OCI-M1 (cell line): ENCODE measurements around the gene FBXO36.

Source experiments
- DNase-seq: peaks from one replicate; lab custom pipeline; 2025; lab: John Stamatoyannopoulos, UW

The FBXO36 gene

GRCh38 chr2:230050136-230050535 is 127.8 kb downstream of the FBXO36 start:
- DNase-seq: no peak

DNA sequence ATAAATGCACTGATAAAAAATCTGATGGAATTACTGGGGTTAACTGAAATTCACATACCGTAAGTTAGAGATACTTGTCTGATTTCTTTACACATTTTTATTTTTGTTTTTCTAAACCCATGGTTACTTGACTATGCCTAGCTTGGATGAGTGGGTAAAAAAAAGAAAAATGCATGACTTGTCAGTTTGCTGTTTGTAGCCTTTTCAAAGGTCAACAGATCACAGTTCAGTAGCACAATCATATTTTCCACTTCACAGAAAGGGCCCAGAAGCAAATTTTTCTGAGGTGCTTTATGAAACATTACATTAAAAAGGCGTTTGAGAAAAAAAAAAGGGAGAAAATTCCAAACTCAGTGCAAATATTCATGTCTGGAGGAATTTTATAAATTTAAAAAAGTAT is 130.0 kb downstream of the FBXO36 start:
- DNase-seq: peak; percentile 17

DNA sequence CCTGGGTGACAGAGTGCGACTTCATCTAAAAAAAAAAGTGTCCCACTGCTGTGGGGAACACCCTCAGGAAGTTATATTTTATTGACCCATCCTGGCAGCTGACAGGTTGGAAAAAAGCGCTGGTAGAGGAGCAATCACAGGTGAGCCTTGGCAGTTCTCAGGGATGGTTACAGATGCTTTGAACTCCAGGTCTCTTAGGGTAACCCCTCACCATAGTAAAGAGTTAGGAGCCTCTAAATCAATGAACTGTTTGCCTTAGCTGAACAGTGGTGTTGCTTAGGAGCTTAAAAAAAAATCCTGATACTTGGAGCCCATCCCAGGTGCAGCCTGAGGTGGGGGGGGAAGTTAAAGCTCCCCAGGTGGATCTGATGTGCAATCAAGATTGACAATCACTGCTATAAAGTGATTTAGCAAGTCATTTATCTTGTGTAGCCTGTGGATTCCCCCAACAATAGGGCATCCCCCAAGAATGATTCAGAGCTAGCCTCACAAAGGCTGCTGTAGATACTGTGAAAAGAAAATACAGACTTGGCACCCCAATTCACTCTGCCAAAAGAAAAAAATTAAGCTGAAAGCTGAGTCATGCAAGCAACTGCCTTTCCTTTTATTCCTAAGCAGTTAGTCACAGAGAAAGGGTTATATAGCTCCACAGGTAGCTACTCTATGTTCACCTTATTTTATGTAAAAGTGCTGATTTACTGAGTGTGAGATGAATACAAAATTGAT is 131.6 kb downstream of the FBXO36 start:
- no peak for DNase-seq

GRCh38 chr2:230060672-230061293 is 138.5 kb downstream of the FBXO36 start:
- no peak for DNase-seq
